Mesenchymal stem cell (in vitro differentiated cells and primary cell): ENCODE results near the gene ABLIM2.
A peak's percentile ranks its signal among the peaks of the same experiment; 100 is the strongest.

Experiments used
- DNase-seq: peaks from one replicate; pipeline ENCODE4 v3.0.0-alpha.2; 2013
- H2AFZ ChIP-seq: one replicate; pipeline ENCODE4 v1.6.1; 2013; ENCODE audit warnings: low read depth, mild to moderate bottlenecking, control low read depth, inconsistent platforms, low read length, moderate library complexity
- H2AK5ac ChIP-seq: 2 replicates; pipeline ENCODE4 v1.6.1; 2013; ENCODE audit warnings: low read length, moderate library complexity, mild to moderate bottlenecking, inconsistent platforms; ENCODE audit not compliant: severe bottlenecking
- H2BK120ac ChIP-seq: one replicate; pipeline ENCODE4 v1.6.1; 2013; ENCODE audit warnings: low read depth, mild to moderate bottlenecking, inconsistent platforms, low read length, moderate library complexity
- H2BK12ac ChIP-seq, 2 experiments: one replicate each; pipeline ENCODE4 v1.6.1; 2013; ENCODE audit warnings: inconsistent platforms in 2 of 2, low read length in 2 of 2, mild to moderate bottlenecking in 2 of 2, moderate library complexity in 2 of 2, control low read depth in 1 of 2
- H2BK15ac ChIP-seq: one replicate; pipeline ENCODE4 v1.6.1; 2013; ENCODE audit warnings: mild to moderate bottlenecking, low read depth, inconsistent platforms; ENCODE audit not compliant: poor library complexity, severe bottlenecking
- H2BK5ac ChIP-seq: 2 replicates; pipeline ENCODE4 v1.6.1; 2013; ENCODE audit warnings: low read depth, mild to moderate bottlenecking, low read length, control low read depth, inconsistent platforms; ENCODE audit not compliant: poor library complexity, severe bottlenecking
- H3K14ac ChIP-seq, 2 experiments: one replicate each; pipeline ENCODE4 v1.6.1; 2013; ENCODE audit warnings: inconsistent platforms in 2 of 2, low read length in 2 of 2, control low read depth in 1 of 2, mild to moderate bottlenecking in 1 of 2, moderate library complexity in 1 of 2
- H3K18ac ChIP-seq, 2 experiments: one replicate each; pipeline ENCODE4 v1.6.1; 2013; ENCODE audit warnings: inconsistent platforms in 2 of 2, low read length in 2 of 2, control low read depth in 1 of 2, low read depth in 1 of 2, mild to moderate bottlenecking in 1 of 2
- H3K23ac ChIP-seq, 2 experiments: one replicate each; pipeline ENCODE4 v1.6.1; 2013; ENCODE audit warnings: inconsistent platforms in 2 of 2, low read length in 2 of 2, mild to moderate bottlenecking in 2 of 2, moderate library complexity in 2 of 2, control low read depth in 1 of 2
- H3K27ac ChIP-seq: 2 replicates; pipeline ENCODE4 v1.5.1; 2013; ENCODE audit warnings: mild to moderate bottlenecking, moderate library complexity, low read length, control low read depth, inconsistent platforms; ENCODE audit not compliant: poor library complexity, severe bottlenecking
- H3K27me3 ChIP-seq, 2 experiments: 2 replicates each; pipeline versions ENCODE4 v1.6.1 to v1.7.0; 2013; ENCODE audit warnings: low read length in 2 of 2, mild to moderate bottlenecking in 2 of 2, moderate library complexity in 2 of 2, control low read depth in 1 of 2, inconsistent platforms in 1 of 2; ENCODE audit not compliant: control insufficient read depth in 1 of 2, insufficient read depth in 1 of 2
- H3K36me3 ChIP-seq, 2 experiments: 2 replicates each; pipeline versions ENCODE4 v1.6.1 to v1.7.0; 2013; ENCODE audit warnings: low read length in 2 of 2, control low read depth in 1 of 2, inconsistent platforms in 1 of 2, low read depth in 1 of 2, mild to moderate bottlenecking in 1 of 2; ENCODE audit not compliant: insufficient read depth in 2 of 2, control insufficient read depth in 1 of 2
- H3K4ac ChIP-seq, 2 experiments: one replicate each; pipeline ENCODE4 v1.6.1; 2013; ENCODE audit warnings: inconsistent platforms in 2 of 2, low read length in 2 of 2, mild to moderate bottlenecking in 2 of 2, moderate library complexity in 2 of 2, control low read depth in 1 of 2, low read depth in 1 of 2
- H3K4me1 ChIP-seq: 2 replicates; pipeline ENCODE4 v1.6.1; 2013; ENCODE audit warnings: low read depth, low read length, control low read depth; ENCODE audit not compliant: control insufficient read depth, insufficient read depth
- H3K4me2 ChIP-seq: 2 replicates; pipeline ENCODE4 v1.6.1; 2013; ENCODE audit warnings: low read length, mild to moderate bottlenecking, inconsistent platforms; ENCODE audit not compliant: poor library complexity, severe bottlenecking
- H3K4me3 ChIP-seq, 2 experiments: 2 replicates each; pipeline versions ENCODE4 v1.5.1 to v1.7.0; 2013; ENCODE audit warnings: low read length in 2 of 2, mild to moderate bottlenecking in 2 of 2, control low read depth in 1 of 2, low read depth in 1 of 2; ENCODE audit not compliant: insufficient read depth in 1 of 2
- H3K79me1 ChIP-seq: replicated peaks from 2 replicates; pipeline ENCODE4 v1.6.1; 2013; ENCODE audit warnings: mild to moderate bottlenecking, control low read depth, low read length, inconsistent platforms; ENCODE audit not compliant: poor library complexity, severe bottlenecking
- H3K9ac ChIP-seq: 2 replicates; pipeline ENCODE4 v1.7.0; 2013; ENCODE audit warnings: mild to moderate bottlenecking, low read length, moderate library complexity
- H3K9me3 ChIP-seq: 2 replicates; pipeline ENCODE4 v1.7.0; 2013; ENCODE audit warnings: mild to moderate bottlenecking, low read length; ENCODE audit not compliant: control insufficient read depth
- H4K8ac ChIP-seq: one replicate; pipeline ENCODE4 v1.6.1; 2013; ENCODE audit warnings: inconsistent platforms, mild to moderate bottlenecking, low read length, moderate library complexity
- H4K91ac ChIP-seq: one replicate; pipeline ENCODE4 v1.6.1; 2013; ENCODE audit warnings: mild to moderate bottlenecking, low read length, inconsistent platforms
- WGBS: methylation state at CpG from one replicate; pipeline ENCODE4 v1.1.7; 2013; ENCODE audit warnings: mixed read lengths; 5-methylcytosine and 5-hydroxymethylcytosine counted together

The ABLIM2 gene

DNA sequence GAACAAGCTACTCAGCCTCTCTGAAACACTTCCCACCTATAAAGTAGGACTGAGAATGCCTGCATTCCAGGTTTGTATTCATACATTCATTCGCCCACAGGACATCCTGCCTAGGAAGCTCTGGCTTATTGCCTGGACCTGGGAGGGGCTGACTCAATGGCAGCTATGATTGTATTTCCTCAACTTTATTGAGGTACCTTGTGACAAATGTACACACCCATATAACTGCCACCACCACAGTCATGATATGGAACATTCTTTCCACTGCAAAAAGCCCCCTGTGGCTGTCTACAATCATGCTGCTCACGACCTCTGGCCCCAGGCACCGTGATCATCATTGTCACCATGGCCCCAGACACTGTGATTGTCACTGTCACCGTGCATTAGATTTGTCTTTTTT, 68.3 kb downstream of the ABLIM2 start:
- H3K9me3 ChIP-seq: peaks cover 27% of the 10 kb centered on the region
- no peak overlapping the region for H3K23ac ChIP-seq
- H2BK12ac ChIP-seq: no peak overlapping the region
- no peak overlapping the region for H2BK120ac ChIP-seq
- no peak overlapping the region for H4K91ac ChIP-seq
- no peak overlapping the region for H2BK15ac ChIP-seq
- H3K14ac ChIP-seq: no peak overlapping the region
- H3K79me1 ChIP-seq: no peaks in the 10 kb centered on the region
- no peak for DNase-seq
- H3K9ac ChIP-seq: no peak overlapping the region
- no peak overlapping the region for H3K27ac ChIP-seq
- H4K8ac ChIP-seq: no peak overlapping the region
- 78% methylated on average over 4 of the region's 4 CpGs for WGBS
- peaks cover 10 to 17% of the 10 kb centered on the region in 2 experiments for H3K27me3 ChIP-seq
- no peak overlapping the region for H3K4ac ChIP-seq
- H3K36me3 ChIP-seq: no peaks in the 10 kb centered on the region
- no peaks in the 10 kb centered on the region for H3K4me1 ChIP-seq
- no peak overlapping the region for H2AK5ac ChIP-seq
- no peak overlapping the region for H2BK5ac ChIP-seq
- no peak overlapping the region for H3K4me2 ChIP-seq
- no peak overlapping the region for H2AFZ ChIP-seq
- H3K4me3 ChIP-seq: no peak overlapping the region
- H3K18ac ChIP-seq: no peak overlapping the region

DNA sequence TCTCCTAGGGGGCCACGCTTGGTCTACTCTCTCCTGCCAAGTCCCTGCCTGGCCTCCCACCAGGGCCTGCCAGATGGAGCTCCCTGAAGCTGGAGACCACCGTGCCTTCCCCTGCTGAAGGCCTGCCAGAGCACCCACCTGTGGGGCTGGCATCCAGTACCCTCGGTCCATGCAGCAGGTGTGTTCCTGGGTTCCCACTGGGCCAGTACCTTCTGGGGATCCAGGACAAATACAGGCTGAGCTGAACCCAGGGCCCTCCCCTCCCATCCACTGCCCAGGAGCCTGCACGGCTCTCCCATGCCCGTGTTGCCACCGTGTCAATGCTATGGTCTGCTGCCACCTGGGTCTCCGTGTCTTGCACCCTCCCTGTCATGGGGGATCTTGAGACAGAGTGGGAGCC, 68.8 kb downstream of the ABLIM2 start:
- H3K9me3 ChIP-seq: peaks cover 23% of the 10 kb centered on the region
- no peaks in the 10 kb centered on the region for H3K79me1 ChIP-seq
- no peak overlapping the region for H2AK5ac ChIP-seq
- DNase-seq: no peak
- H3K14ac ChIP-seq: no peak overlapping the region
- H2BK12ac ChIP-seq: peak overlapping the region in 1 of 2 experiments; percentile 18
- H3K4me3 ChIP-seq: no peak overlapping the region
- no peak overlapping the region for H3K4ac ChIP-seq
- no peak overlapping the region for H3K27ac ChIP-seq
- H3K23ac ChIP-seq: no peak overlapping the region
- H3K36me3 ChIP-seq: no peaks in the 10 kb centered on the region
- H3K18ac ChIP-seq: no peak overlapping the region
- H3K9ac ChIP-seq: no peak overlapping the region
- H4K91ac ChIP-seq: no peak overlapping the region
- H3K4me2 ChIP-seq: no peak overlapping the region
- no peak overlapping the region for H2BK15ac ChIP-seq
- H4K8ac ChIP-seq: no peak overlapping the region
- H3K27me3 ChIP-seq: peaks cover 10 to 22% of the 10 kb centered on the region in 2 experiments
- H2BK5ac ChIP-seq: no peak overlapping the region
- no peaks in the 10 kb centered on the region for H3K4me1 ChIP-seq
- H2AFZ ChIP-seq: no peak overlapping the region
- no peak overlapping the region for H2BK120ac ChIP-seq
- WGBS: 79% methylated on average over 7 of the region's 7 CpGs

DNA sequence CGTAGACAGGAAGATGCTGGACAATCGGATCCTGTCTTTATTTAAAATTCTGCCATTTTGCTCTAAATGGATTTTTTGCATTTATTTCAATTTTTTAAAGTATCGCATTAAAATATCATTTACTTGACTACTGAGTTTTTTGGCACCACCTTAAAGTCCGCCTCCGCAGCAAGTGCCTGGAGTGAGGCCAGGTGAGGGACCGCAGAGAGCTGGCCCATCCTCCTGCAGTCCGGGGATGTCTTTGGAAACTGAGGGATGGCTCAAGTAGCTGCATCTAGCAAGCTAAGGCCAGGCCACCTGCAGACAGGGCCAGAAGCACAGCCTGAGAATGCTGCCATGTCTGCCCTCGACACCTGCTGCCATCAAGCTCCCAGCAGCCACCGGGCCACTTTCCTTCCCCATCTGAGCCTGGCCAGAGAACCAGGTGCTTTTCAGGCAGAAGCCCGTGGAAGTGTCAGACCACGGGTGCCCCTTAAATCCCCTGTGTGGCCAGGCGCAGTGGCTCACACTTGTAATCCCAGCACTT, 69.6 kb downstream of the ABLIM2 start:
- no peak overlapping the region for H4K91ac ChIP-seq
- no peak overlapping the region for H3K27ac ChIP-seq

DNA sequence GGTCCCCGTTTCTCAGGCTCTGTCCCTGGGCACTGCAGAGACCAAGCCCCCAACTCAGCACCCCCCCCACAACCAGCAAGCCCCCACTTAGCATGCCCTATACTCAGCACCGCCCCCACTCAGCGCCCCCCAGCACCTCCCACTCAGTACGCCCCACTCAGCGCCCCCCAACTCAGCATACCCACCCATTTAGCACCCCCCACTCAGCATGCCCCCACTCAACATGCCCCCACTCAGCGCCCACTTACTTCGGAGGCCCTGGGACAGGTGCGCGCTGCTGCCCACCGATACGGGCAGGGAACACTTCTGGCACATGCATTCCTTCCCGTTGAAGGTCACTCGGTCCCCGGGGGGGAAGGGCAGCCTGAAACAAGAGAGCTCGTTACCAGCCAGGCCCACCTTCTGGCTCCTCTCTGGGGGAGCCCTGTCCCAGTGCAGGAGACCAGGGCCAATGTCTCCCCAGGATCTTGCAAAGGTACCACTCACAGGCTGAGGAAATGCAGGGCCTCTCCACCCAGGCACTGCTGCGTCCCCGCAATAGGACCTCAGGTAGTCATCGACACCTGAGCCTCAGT, 70.6 kb downstream of the ABLIM2 start:
- H3K79me1 ChIP-seq: no peaks in the 10 kb centered on the region
- no peak overlapping the region for H2AFZ ChIP-seq
- DNase-seq: no peak
- no peak overlapping the region for H3K4me2 ChIP-seq
- 90% methylated on average over 15 of the region's 18 CpGs for WGBS
- no peak overlapping the region for H2BK15ac ChIP-seq
- no peaks in the 10 kb centered on the region for H3K36me3 ChIP-seq
- no peak overlapping the region for H2BK12ac ChIP-seq
- H3K4me1 ChIP-seq: no peaks in the 10 kb centered on the region
- no peak overlapping the region for H4K8ac ChIP-seq
- H2BK5ac ChIP-seq: no peak overlapping the region
- peak overlapping the region in 1 of 2 experiments; percentile 13 for H3K14ac ChIP-seq
- no peak overlapping the region for H3K18ac ChIP-seq
- H3K27ac ChIP-seq: no peak overlapping the region
- H3K23ac ChIP-seq: no peak overlapping the region
- H2BK120ac ChIP-seq: no peak overlapping the region
- H3K27me3 ChIP-seq: peaks cover 20 to 38% of the 10 kb centered on the region in 2 experiments
- H3K4me3 ChIP-seq: no peak overlapping the region
- no peak overlapping the region for H3K9ac ChIP-seq
- H3K4ac ChIP-seq: no peak overlapping the region
- H2AK5ac ChIP-seq: no peak overlapping the region
- no peak overlapping the region for H4K91ac ChIP-seq
- H3K9me3 ChIP-seq: peaks cover 7% of the 10 kb centered on the region

More for the DNA sequence above, 69.6 kb downstream of the ABLIM2 start:
- DNase-seq: no peak
- Histone ChIP-seq H3K4me2 (no peak overlapping the region), H3K27me3 (peaks cover 15 to 29% of the 10 kb centered on the region in 2 experiments), H2BK12ac (no peak overlapping the region), H3K14ac (no peak overlapping the region), H2BK5ac (no peak overlapping the region), H2AK5ac (no peak overlapping the region), H3K4me1 (no peaks in the 10 kb centered on the region), H3K9ac (no peak overlapping the region), H3K4me3 (no peak overlapping the region), H3K18ac (no peak overlapping the region), H3K79me1 (no peaks in the 10 kb centered on the region), H4K8ac (no peak overlapping the region), H3K23ac (no peak overlapping the region), H3K9me3 (peaks cover 17% of the 10 kb centered on the region), H3K36me3 (no peaks in the 10 kb centered on the region), H2BK15ac (no peak overlapping the region), H3K4ac (no peak overlapping the region), H2AFZ (no peak overlapping the region), H2BK120ac (no peak overlapping the region)
- WGBS: 85% methylated on average over 11 of the region's 12 CpGs
